ENCODE data around the gene GRM1. TPM values are rescaled to one million over a fixed set of nuclear protein-coding genes. Genes with fewer than 3 reads are reported as not detected.

The GRM1 gene
- total and polyA plus RNA-seq, 2 of the 4 experiments (the other 2 are of a cell fraction) = not detected

- no peaks in the 10 kb centered on the region for H3K36me3 ChIP-seq (ENCODE audit: control insufficient read depth, insufficient read depth, low read length)
- no CpG with 5 or more reads among the region's 1 CpG for WGBS, 2 experiments (ENCODE audit: extremely low coverage in 2 of 2, insufficient read length in 1 of 2)
- no peak overlapping the region for H4K5ac ChIP-seq (ENCODE audit: low read depth, low read length)
- H4K91ac ChIP-seq (ENCODE audit: insufficient read depth, low read depth, low read length) = no peak overlapping the region
- intact Hi-C loops (cut with micrococcal nuclease) (no loop called here), in situ Hi-C loops (cut with MboI; ENCODE audit: low sequenced_read_pairs) (no loop called here), dilution Hi-C loops (cut with HindIII; ENCODE audit: low sequenced_read_pairs, unreplicated experiment) (no loop called here)
- H3K4me1 ChIP-seq (ENCODE audit: control insufficient read depth, insufficient read depth, low read length) = no peaks in the 10 kb centered on the region
- no peak overlapping the region for H2BK15ac ChIP-seq (ENCODE audit: low read depth, low read length)
- H2AFZ ChIP-seq (replicated peaks; ENCODE audit: low read length, poor library complexity) = no peak overlapping the region
- no peaks in the 10 kb centered on the region for H4K20me1 ChIP-seq (ENCODE audit: insufficient read depth, low read length)
- no peak for ATAC-seq (ENCODE audit: low read depth)
- no peaks in the 10 kb centered on the region for H3K9me1 ChIP-seq (ENCODE audit: insufficient read depth, low read length)
- no peak overlapping the region for H3K18ac ChIP-seq (ENCODE audit: low read depth, low read length)
- TF ChIP-seq MAFK (IDR thresholded peaks at IDR 0.05; ENCODE audit: low read depth, low read length) = no peak
- no peak for TF ChIP-seq RFX5 (IDR thresholded peaks at IDR 0.05; ENCODE audit: low read depth, low read length)
- no peak for TF ChIP-seq POLR2A (IDR thresholded peaks at IDR 0.05; ENCODE audit: low read depth, low read length)
- H3K23ac ChIP-seq (ENCODE audit: low read depth, low read length) = no peak overlapping the region
- no peak overlapping the region for H3K4ac ChIP-seq (ENCODE audit: low read depth, low read length)
- H2BK20ac ChIP-seq (ENCODE audit: low read depth, low read length) = no peak overlapping the region
- H3K56ac ChIP-seq (ENCODE audit: extremely low read depth, insufficient read depth, low read length) = no peak overlapping the region
- H2BK120ac ChIP-seq (ENCODE audit: low read depth, low read length) = no peak overlapping the region
- H2BK5ac ChIP-seq (ENCODE audit: low read depth, low read length, poor library complexity, severe bottlenecking) = no peak overlapping the region
- H4K8ac ChIP-seq (ENCODE audit: low read depth in 2 of 2, low read length in 2 of 2) = no peak overlapping the region
- DNase-seq = no peak
- H3K79me1 ChIP-seq (ENCODE audit: low read depth in 1 of 2, low read length in 2 of 2) = no peaks in the 10 kb centered on the region
- 0 out of 2 replicates have a peak, but pooled peaks cover 3% of the 10 kb centered on the region for H3K9me3 ChIP-seq (ENCODE audit: control insufficient read depth, insufficient read depth, low read length)
- BruUV-seq (replicated peaks) = no TSS peak
- ChIA-PET CTCF (no interaction called here), POLR2A (ENCODE audit: unreplicated experiment) (no interaction called here)
- no peak overlapping the region for H3K4me2 ChIP-seq (ENCODE audit: low read depth, low read length)
- H3K27me3 ChIP-seq (ENCODE audit: control insufficient read depth, insufficient read depth, low read length) = no peaks in the 10 kb centered on the region
- no peak overlapping the region for H2AK5ac ChIP-seq (ENCODE audit: low read depth, low read length)
- H3K27ac ChIP-seq (ENCODE audit: insufficient read depth, low read length) = no peak overlapping the region
- no peak overlapping the region for H3K4me3 ChIP-seq (ENCODE audit: insufficient read depth, low read depth, low read length)
- H3K9ac ChIP-seq (ENCODE audit: low read depth, low read length) = no peak overlapping the region
- no peak overlapping the region for H2AK9ac ChIP-seq (replicated peaks; ENCODE audit: low read depth, low read length, poor library complexity)
- H3K14ac ChIP-seq (replicated peaks; ENCODE audit: low read depth, low read length) = no peak overlapping the region
Measured at GRCh38 chr6:146040360-146040759, 11.5 kb downstream of the GRM1 start.

All from IMR-90 (cell line).